DLD1 (cell line): Measurements from ENCODE around the gene CREB3.

Experiments
- in situ Hi-C: cut with HindIII; loops from 2 replicates; pipeline ENCODE4 v1.10.0; 2017; ENCODE audit warnings: low sequenced_read_pairs

The CREB3 gene

DNA sequence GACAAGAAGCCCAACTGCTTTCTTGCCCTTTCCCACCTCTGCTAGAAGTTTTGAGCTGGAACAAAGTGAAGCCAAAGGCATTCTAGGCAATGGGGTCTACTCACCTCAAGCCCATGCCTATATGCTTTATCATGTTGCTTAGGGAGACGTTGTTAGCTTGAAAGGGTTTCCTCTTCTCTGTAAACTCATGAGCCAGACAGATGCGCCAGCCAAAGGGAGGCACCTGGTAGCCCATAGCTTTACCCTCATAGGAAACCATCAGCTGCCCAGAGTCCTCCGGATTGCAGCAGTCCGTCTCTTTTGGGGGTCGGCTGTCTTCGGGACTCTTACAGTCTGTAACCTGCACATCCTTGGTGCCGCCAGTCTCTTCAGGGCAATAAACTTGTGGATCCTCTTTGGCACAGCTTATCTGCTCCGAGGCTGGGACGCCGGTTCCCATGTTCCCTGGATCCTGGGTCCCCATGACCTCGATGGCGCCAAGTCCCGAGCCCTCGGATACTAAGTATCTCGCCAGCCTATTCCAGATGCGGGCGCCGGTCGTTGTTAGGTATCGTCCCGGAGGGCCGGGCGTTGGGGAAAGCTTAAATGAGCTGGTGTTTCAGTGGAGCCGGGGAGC is 15.9 kb downstream of the CREB3 start:
- in situ Hi-C loops = no loop called here

DNA sequence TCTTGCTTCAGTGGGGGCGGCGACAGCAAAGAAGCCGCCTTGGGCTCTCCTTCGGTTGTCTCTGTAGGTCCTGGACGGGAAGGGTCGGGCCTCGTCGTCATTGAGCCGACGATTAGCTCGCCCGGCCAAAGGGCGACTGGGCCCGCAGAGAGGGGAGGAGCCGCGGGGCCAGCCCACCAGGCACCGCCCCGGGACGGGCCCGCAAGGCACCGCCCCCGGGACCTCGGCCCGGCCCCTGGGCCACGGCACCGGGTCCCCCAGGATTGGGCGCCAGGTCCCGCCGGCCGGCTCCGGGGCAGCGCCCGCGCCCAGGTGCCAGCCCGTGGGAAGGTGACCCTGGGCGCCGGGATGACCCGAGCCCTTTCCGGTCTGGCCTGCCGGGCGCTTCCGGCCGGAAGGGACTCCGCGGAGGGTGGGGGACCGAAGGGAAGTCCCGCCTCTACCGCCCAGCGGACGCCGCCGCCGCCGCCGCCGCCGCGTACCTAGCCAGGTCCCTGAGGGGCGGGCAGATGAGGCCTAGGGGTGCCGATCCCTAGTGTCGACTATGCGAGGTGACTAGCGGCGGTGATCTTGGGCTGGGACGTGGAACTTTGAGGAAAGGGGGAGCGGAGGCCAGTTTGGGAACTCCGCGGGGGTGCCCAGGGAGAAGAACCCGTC is 16.5 kb downstream of the CREB3 start, which contains the start of the genes GBA2 and RGP1:
Gene GBA2 (minus strand): TSS at position 371 of the 657 bp plus-strand sequence. CDS start 524 bp downstream, outside the sequence.
Gene RGP1 (plus strand): TSS at position 430 of the 657 bp plus-strand sequence. CDS start 469 bp downstream, outside the sequence.
- in situ Hi-C loops = no loop called here

DNA sequence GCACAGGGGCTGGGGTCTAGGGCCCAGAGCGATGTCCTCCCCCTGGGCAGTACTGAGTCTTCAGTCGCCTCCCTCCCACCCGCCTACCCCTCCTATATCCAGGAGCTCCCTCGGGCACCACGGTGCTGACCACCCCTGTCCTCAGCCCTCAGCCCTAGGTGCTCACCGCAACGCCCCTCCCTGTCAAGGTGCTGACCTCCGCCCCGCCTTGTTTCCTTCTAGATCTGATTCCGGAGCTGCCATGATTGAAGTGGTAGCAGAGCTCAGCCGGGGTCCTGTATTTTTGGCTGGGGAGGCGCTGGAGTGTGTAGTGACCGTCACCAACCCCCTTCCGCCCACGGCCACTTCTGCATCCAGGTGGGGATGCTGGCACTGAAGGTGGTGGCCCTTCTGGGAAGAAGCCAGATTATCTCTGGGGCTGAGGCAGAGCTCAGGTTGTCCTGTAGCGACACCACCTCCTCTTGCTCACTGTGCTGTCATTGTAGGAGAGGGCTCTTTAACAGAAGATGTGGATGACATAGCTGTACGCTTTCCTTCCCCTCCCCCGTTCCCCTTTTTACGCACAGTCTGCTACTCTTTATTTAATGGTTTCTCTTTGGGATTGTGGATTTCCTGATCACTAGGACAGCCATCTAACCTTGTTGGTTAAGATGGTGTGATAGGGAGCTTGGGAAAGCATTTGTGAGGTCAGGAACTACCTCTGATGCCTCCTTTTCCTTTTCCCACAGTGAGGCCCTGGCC is 17.2 kb downstream of the CREB3 start:
- in situ Hi-C loops = no loop called here

DNA sequence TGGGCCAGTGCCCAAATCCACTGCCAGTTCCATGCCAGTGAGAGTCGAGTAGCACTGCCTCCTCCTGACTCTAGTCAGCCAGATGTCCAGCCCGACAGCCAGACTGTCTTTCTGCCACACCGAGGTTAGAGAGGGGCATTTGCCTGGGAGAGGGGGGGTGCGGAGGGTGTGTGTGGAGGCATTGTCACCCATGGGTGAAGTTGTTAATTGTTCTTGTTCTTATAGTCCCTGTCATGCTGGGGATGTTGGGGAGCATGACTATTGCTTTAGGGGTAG is 17.7 kb downstream of the CREB3 start:
- in situ Hi-C loops = no loop called here

DNA sequence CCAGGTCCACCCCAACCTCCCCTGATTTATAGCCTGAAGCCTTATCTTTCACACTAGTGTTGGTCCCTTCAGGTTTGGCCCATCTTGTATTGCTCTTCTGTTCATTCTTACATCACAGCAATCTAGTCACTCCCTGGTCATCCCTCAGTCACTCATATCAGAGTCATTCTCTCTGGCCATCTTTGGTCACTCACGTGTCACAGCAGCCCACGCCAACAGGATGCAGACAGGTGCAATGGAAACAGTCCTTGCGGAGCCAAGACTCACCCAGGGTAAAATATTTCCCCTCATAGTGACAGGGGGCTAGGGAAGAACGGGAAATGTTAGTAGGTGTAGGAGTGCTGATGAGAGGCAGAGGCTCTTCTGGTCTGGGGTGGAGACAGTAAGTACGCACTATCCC is 21.0 kb downstream of the CREB3 start:
- in situ Hi-C loops = no loop called here

DNA sequence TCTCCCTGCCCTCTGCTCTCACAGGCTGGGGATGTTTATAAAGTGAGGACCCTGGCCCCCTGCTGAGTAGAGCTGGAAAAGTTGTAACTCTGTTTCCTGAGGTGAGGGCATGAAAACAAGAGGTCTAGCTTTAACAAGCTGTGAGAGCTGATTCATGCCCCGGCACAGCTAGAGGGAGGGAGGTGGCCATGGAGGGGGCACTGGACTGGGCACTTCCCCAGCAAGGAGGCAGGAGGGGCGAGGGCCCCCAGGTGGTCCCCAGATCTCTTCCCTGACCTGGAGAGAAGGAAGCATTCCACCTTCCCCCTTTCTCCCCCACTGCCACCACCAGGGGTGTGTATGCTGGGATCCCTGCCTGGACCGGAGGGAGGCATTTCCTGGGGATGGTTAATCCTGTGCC is 21.8 kb downstream of the CREB3 start, which contains the start of gene MSMP:
Gene MSMP (minus strand): TSS at position 13 of the 400 bp plus-strand sequence. CDS start 147 bp downstream, outside the sequence.
- in situ Hi-C loops = no loop called here

DNA sequence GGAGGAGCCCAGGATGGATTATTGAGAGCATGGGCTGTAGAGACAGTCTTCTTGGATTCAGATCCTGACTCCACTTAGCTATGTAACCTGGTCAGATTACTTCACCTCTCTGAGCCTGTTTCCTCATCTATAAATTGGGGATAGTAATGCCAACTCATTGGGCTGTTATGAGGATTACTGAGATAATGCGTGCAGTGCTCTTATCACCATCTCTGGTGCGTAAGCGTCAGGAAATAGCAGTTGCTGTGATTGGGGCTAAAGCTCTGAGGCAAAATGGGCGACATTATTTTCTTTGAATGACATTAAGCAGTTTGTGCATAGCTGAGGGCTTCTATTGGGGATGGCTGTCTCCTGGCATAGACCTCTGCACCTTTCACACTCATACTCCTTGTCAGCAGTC is 22.6 kb downstream of the CREB3 start:
- in situ Hi-C loops = no loop called here

DNA sequence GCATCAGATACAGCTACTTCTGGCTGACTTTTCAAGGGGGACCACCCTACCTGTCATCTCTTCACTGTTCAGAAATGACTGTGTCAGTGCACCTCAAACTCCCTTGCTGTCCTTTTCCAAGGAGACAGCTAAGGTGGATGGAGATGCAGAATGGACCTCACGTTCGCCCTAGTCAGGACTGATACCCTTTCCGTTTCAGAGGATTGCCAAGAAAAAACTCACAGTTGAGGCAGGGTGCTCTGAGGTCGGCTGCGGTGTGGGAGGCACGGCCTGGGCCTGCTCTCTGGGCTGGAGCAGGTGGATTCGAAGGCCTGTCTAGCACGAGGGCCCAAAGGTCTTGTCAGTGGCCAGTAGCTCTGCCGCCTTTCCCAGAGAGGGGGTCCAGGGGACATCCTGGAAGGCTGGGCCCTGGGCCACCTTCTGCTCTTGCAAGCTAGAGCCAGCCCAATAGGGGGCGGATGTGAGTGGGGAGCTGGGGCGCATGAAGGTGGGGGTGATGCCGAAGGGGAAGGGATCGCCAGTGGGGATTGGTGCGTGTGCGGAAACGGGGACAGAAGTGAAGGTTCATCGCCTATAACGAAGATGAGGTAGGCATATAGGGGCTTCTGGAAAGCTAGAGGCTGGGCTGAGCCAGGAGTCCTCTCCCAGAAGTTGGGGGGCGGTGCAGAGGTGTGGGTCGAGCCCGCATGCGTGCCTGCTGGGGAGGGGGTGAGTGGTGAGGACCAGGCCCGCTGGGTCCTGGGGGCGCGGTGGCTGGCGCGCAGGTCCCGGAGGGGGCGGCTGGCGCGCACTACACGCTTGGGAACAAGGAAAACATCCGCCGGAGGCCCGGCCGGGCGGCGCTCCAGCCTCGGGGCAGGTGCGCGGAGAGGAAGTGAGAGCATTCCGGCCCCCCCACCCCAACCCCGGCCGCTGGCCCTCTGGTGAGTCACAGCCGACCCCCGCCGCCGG is 24.1 kb downstream of the CREB3 start:
- in situ Hi-C loops = no loop called here

DNA sequence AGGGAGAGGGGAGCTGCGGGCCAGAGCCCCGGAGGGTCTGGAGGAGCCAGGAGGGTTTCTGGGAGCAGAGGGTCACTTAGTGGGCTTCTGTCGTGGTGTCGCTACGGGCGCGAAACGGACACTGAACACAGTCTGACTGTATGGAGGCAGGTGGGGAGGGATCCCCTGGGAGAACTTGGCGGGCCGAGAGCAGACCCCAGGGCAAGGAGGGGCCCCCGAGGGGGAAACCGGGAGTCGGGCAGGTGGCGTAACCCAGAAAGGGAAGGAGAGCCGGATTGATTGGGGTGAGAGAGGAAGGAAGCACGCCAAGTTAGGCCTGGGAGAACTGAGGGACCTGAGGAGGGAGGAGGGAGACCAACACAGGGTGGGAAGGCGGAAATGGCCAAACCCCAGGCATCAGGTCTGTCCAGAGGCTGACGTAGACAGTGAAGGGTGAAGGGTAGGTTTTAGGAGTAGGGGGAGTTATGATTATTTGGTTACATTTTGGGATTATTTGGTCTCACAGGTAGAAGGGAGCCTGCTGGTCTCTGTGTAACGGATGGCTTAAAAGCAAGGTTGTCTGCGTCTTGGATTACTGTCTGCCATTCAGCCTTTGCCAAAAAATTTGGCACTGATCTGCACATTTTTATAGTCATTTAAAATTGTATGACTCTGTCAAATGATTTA is 24.9 kb downstream of the CREB3 start:
- in situ Hi-C loops = no loop called here

DNA sequence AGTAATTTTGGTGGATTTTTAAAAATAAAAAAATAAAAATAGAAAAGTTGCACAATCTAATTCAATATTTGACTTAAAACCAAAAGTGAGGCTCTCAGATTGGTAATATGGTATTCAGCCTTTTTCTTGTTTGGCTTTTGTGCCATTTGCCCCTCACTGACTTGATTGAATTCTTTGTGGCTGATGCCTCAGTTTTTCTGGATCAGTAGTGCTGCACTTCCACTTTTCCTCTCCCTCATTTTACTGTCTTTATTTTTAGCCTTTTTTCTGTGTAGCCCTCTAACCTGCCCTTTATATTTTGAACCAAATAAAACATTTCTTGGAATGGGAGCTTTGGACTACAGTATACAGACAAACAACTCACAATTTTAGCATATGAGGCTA is 25.4 kb downstream of the CREB3 start:
- in situ Hi-C loops = no loop called here

DNA sequence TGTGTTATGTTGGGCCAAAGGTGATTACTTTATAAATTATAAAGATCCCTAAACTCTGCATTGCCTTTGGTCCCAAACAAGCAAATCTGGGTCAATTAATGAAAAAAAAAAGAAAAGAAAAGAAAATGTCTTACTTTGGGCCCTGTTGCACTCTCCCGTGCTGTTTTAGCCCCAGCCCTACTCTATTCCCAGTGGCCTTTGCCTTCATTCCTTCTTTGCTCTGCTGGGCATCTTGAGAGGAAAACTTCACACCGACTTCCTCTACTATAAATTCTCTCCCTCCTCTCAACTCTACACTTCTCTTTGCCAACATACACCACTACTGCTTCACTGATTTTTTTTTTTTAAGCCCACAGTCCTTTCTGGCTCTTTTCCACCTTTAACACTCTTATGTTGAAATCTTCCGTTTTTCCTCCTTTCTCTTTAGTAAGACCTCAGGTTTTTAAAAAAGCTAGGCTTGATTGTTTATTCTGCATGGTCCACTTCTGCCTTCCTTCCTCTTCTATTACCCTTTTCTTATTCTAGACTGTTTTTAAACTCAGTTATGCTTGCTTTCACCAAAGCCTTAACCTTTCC is 26.1 kb downstream of the CREB3 start:
- in situ Hi-C loops = no loop called here

DNA sequence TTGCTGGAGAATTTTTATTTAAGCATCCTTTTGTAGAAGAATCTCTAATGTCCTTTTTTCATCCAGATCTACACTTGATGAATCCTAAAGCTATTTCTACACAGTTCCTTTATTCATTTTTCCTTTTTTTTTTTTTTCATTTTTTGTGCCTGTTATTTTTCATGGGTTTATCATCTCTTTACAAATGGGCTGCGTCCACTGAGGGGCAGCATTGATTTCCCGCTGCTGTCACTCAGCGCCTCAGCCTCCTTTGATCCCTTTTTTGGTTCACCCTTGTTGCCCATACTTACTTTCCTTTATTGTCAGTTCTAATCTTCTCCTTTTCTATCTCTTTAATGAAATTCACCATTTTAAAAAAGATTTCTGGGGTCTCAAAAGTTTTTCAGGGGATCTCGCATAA is 27.3 kb downstream of the CREB3 start:
- in situ Hi-C loops = no loop called here

DNA sequence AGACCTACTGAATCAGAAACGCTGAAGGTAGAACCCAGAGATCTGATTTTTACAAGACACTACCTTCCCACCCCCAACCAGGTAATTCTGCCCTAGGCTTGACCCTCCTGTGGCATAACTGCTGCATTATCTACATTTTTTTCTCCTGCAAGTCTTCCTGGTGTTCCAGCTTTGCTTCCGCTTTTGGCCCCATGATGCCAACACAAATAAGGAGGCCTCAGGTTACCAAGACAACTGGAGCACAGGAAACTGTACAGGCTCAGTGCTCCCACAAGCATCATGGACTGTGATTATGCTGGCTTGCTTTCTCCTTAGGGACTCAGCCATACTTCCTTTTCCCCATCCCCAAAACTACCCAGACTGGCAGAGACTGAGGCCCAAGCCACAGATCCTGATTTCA is 28.2 kb downstream of the CREB3 start:
- in situ Hi-C loops = no loop called here

DNA sequence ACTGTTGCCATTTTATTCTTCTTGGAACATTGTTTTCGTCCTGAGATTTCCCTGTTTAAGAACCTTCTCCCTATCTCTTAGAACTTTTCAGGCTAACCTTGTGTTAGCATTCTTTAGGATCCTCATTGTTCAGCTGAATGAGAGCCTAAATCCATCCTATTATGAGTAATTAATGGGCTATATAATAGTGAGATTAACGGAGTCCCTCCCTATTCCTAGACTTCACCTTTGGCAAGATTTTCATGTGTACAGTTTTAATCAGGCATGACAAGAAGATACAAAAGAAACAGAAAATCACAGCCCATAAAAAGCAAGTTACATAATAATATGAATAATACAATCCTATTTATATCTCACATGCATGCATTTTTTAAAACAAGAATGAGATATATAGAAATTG is 30.7 kb downstream of the CREB3 start:
- in situ Hi-C loops = no loop called here

DNA sequence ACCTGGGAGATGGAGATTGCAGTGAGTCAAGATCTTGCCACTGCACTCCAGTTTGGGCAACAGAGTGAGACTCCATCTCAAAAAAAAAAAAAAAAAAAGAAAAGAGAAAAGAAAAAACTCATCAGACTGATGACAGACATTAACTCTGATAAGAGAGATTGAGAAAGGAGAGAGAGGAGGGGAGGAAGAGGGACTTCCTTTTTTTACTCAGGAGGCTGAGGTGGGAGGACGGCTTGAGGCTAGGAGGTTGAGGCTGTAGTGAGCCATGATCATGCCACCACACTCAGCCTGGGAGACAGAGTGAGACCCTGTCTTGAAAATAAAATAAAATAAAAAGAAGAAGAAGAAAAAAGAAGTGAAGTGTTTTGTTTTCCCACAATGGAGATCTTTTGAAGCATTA is 31.3 kb downstream of the CREB3 start:
- in situ Hi-C loops = no loop called here

DNA sequence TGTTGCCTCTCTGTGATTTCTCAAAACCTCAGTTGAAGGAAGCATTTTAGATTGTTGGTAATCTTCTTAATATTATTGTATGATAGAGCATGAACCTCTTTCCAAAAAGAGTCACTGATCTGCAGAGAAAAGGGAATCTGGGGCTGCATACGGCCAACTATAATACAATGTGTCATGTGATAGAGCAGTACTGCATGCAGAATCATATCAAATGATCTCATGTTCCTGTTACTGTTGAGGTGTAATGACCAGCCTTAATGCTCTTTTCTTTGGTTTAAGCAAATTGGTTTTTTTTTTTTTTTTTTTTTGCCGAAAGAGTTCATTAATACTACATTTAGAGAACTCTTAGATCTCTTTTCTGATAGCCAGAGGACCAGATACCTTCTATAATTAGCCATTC is 34.5 kb downstream of the CREB3 start:
- in situ Hi-C loops = no loop called here

DNA sequence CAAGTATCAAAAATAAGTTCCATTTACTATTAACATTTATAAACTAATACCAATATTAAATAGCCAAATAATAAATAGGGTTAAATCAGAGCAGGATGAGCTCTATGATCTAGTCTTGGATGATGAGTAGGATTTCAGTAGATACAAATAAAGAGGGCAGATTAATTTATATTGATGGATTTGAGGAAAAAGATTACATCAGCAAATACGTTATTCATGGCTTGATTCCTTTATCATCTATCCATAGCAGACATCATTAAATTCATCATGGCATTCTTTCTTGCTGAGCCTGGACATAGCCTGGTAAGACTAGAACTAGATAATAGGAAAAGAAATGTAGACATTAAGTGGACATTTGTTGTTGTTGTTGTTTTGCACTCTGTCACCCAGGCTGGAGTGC is 35.0 kb downstream of the CREB3 start:
- in situ Hi-C loops = no loop called here

DNA sequence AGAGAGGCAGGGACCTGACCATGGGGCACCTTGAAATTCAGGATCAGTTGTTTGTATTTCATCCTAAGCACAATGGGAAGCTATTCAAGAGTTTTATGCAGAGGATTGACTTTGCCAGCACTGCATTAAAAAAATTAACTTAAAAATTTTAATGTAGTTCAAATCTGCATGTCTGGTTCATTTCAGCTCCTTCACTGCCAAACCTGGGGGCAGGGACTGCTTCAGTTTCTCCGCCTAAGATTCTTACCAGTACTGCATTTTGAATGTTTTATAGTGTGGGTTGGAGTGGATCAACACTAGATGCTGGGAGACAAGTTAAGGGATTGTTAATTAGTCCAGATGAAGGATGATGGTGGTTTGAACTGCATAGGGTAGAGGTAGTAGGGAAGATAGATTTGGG is 37.3 kb downstream of the CREB3 start:
- in situ Hi-C loops = no loop called here

DNA sequence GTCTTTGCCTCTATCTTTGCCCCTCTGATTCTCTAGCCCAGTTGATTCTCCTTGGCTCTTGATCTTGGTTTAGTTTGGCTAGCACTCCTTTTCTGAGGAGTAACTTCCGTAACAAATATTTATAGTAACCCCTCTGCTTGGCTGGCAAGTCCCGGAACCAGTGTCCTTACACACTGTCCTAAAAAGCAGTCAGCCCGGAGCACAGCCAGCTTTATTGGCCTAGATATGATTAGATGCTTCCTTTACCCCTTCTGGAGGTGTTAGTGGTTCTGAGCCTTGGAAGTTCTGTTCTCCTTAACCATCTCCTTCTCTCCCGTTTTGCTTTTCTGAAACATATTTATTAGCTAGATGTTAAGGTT is 38.6 kb downstream of the CREB3 start:
- in situ Hi-C loops = no loop called here

DNA sequence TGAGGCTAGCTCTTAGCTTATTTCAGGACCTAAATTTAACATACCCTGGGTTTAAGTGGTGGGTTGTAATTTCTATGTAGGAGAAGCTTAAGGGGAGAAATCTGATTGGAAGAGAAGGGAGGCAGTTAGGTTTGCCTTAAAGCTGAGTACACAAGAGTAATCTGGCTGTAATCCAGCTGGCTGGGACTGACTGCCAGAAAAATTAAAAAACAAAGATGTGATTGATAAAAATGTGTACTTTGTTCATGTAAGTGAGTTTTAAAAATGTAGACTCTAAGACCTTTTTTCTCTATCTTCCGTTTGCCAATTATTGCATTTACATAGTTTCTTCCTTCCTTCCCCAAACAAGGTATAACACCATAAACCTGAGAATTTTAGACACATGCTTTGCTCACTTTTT is 39.1 kb downstream of the CREB3 start:
- in situ Hi-C loops = no loop called here
